Body of pancreas (tissue), 4 donors: ENCODE measurements around the gene UGT1A5. TPM values are rescaled to one million over a fixed set of nuclear protein-coding genes. Genes with fewer than 3 reads are reported as not detected.

Experiments
- ATAC-seq: fragments of 150-250 bp; one replicate; pipeline ENCODE4 v1.9.1; 2016
- DNase-seq, 4 donors: peaks; one replicate each; pipeline ENCODE4 v3.0.0-alpha.2; 2019
- H3K27ac ChIP-seq, 4 donors: fragments of 200-600 bp; sonication (generic); 1 replicate in 3 of 4; 2 replicates in 1 of 4; pipeline versions ENCODE4 v1.5.1 to v1.6.1; 2016 to 2019; ENCODE audit warnings: mild to moderate bottlenecking in 1 of 4, mixed read lengths in 1 of 4, moderate library complexity in 1 of 4
- H3K27me3 ChIP-seq, 2 donors: fragments of 200-600 bp; sonication (generic); one replicate each; pipeline ENCODE4 v1.6.0; 2016; ENCODE audit warnings: mild to moderate bottlenecking in 1 of 2
- H3K36me3 ChIP-seq, 2 donors: fragments of 200-600 bp; sonication (generic); replicated peaks in 1 of 2; 2 replicates each; pipeline ENCODE4 v1.5.1; 2016; ENCODE audit warnings: low read depth in 2 of 2; ENCODE audit not compliant: insufficient read depth in 1 of 2
- H3K4me1 ChIP-seq: fragments of 200-600 bp; sonication (generic); one replicate; pipeline ENCODE4 v1.6.0; 2016
- H3K4me3 ChIP-seq, 2 donors: fragments of 200-600 bp; sonication (generic); 1 replicate in 1 of 2; 2 replicates in 1 of 2; pipeline ENCODE4 v1.5.1; 2016 to 2019
- H3K9me3 ChIP-seq, 3 donors: fragments of 200-600 bp; sonication (generic); 1 replicate in 2 of 3; 2 replicates in 1 of 3; pipeline ENCODE4 v1.5.1; 2016
- POLR2A ChIP-seq, 3 donors: fragments of 450-650 bp; IDR thresholded peaks; one replicate each; pipeline ENCODE4 v1.6.1; 2016; ENCODE audit warnings: antibody characterized with exemption in 3 of 3, mild to moderate bottlenecking in 2 of 3
- WGBS, 2 donors: methylation state at CpG; one replicate each; pipeline ENCODE4 v1.1.5; 2017; 5-methylcytosine and 5-hydroxymethylcytosine counted together
- intact Hi-C: fragments of 100-400 bp; cut with DNase I; formaldehyde crosslinking; loops from one replicate; pipeline ENCODE4 v1.15.1; 2023
- total RNA-seq, 2 donors: library from RNA; depleted of rRNA; stranded (reverse); fragments of >200 nt; gene quantifications; one replicate each; pipeline ENCODE4 v1.1.0, GENCODE V29; 2016
- TF ChIP-seq, protein P1 (sequence below), 7 experiments: fragments of 450-650 bp in 4 of 7; fragments of 200-600 bp in 3 of 7; sonication (generic) in 3 of 7; IDR thresholded peaks; one replicate each; pipeline ENCODE4 v1.5.1; 2016 to 2019; ENCODE audit warnings: antibody characterized with exemption in 7 of 7

UGT1A5 gene
- total RNA-seq, 2 donors from 2014 or later, result not detected

DNA sequence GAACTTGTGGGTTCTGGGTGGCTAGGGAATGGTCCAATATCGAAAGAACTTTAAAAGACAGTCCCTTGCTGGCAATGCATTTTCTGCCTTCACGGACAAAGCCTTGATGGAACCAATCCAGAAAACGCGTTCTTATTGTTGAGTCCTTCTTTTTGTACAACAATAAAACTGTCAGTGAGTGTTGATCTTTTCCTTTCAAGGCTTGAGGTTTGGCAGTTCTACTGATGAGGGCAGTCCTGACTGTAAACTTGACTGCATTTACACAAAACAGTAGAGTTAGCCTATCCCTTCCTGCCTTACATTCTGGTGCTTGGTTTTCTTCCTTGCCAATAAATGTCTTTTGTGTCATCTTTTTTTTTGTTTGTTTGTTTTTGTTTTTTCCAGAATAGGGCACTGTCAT, 33.5 kb upstream of the UGT1A5 start:
- no peak for ATAC-seq
- no peak overlapping the region for H3K4me3 ChIP-seq

DNA sequence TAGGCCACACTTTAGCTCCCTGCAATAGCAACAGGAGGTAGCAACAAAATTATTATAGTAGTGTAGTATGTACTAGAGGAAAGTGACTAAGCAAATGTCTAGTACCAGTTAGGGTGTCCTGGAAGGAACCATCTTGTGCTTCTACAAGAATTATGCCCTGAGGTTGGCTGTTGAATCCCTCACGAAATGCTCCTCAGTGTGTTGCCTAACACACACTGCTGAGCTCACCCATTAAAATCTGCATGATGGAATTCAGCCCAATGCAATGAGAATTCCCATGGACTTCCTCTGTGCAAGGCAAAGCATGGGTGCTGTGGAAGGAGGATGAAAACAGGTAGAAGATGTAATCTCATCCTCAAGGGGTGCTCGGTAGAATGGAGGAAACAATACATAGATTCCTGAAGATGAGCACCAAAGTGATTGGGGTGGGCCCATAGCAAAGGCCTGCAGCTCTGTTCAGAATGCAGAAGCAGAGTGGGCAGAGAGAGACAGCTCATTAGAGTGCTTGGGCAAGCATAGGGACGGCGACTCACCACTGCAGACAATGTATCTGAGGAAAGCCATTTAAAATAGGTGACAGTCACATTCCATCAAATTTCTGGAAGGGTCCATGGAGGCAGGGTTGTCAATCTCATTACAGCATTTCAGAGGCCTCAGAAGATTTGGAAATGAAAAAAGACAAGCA, 32.2 kb upstream of the UGT1A5 start:
- Histone ChIP-seq H3K27ac (no peak overlapping the region), H3K36me3 (no peaks in the 10 kb centered on the region), H3K4me1 (no peaks in the 10 kb centered on the region), H3K27me3 (no peaks in the 10 kb centered on the region), H3K9me3 (no peaks in the 10 kb centered on the region), H3K4me3 (no peak overlapping the region)
- TF ChIP-seq POLR2A (IDR thresholded peaks at IDR 0.05), result no peak
- TF ChIP-seq, protein P1, sequence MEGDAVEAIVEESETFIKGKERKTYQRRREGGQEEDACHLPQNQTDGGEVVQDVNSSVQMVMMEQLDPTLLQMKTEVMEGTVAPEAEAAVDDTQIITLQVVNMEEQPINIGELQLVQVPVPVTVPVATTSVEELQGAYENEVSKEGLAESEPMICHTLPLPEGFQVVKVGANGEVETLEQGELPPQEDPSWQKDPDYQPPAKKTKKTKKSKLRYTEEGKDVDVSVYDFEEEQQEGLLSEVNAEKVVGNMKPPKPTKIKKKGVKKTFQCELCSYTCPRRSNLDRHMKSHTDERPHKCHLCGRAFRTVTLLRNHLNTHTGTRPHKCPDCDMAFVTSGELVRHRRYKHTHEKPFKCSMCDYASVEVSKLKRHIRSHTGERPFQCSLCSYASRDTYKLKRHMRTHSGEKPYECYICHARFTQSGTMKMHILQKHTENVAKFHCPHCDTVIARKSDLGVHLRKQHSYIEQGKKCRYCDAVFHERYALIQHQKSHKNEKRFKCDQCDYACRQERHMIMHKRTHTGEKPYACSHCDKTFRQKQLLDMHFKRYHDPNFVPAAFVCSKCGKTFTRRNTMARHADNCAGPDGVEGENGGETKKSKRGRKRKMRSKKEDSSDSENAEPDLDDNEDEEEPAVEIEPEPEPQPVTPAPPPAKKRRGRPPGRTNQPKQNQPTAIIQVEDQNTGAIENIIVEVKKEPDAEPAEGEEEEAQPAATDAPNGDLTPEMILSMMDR (IDR thresholded peaks at IDR 0.05), result no peak
- 75 to 81% methylated on average over 4 of the region's 4 CpGs for WGBS, 2 donors
- intact Hi-C loops, result no loop called here
- no peak for ATAC-seq
- DNase-seq, result no peak

More for the DNA sequence above, 33.5 kb upstream of the UGT1A5 start:
- no peak for DNase-seq
- whole genome bisulfite sequencing, 2 donors, result 64 to 72% methylated on average over 4 of the region's 4 CpGs
- TF ChIP-seq, protein P1 (IDR thresholded peaks at IDR 0.05), result no peak
- TF ChIP-seq POLR2A (IDR thresholded peaks at IDR 0.05), result no peak
- intact Hi-C loops, result no loop called here
- Histone ChIP-seq H3K36me3 (no peaks in the 10 kb centered on the region), H3K27ac (no peak overlapping the region), H3K4me1 (no peaks in the 10 kb centered on the region), H3K9me3 (no peaks in the 10 kb centered on the region), H3K27me3 (no peaks in the 10 kb centered on the region)

DNA sequence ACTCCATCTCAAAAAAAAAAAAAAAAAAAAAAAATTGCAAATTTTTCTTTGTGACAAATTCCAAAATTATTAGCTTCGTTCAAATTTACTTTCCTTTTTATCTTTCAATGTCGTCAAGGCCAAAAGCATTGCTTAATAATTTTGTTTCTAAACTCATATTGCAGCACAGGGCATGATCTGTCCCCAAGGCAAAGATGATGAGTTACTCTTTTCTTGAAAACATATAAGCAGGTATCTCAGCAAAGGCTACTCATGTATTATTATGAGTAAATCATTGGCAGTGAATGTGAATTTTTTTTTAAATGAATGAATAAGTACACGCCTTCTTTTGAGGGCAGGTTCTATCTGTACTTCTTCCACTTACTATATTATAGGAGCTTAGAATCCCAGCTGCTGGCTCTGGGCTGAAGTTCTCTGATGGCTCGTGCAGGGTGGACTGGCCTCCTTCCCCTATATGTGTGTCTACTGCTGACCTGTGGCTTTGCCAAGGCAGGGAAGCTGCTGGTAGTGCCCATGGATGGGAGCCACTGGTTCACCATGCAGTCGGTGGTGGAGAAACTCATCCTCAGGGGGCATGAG, 31.1 kb upstream of the UGT1A5 start, which contains the start of gene UGT1A7:
TSS of gene UGT1A7 (plus strand) at position 381 of the 579 bp plus-strand sequence. CDS start at position 418, 37 bp downstream.
- no peaks in the 10 kb centered on the region for H3K27me3 ChIP-seq
- no peak for DNase-seq
- no peaks in the 10 kb centered on the region for H3K4me1 ChIP-seq
- no peak for ATAC-seq
- H3K27ac ChIP-seq, result no peak within 1 kb of the TSS
- 54 to 60% methylated on average over 5 of the region's 5 CpGs for WGBS, 2 donors
- intact Hi-C loops, result no loop called here
- no peaks in the 10 kb centered on the region for H3K9me3 ChIP-seq
- no peaks in the 10 kb centered on the region for H3K36me3 ChIP-seq
- no peak for TF ChIP-seq POLR2A (IDR thresholded peaks at IDR 0.05)
- TF ChIP-seq, protein P1 (IDR thresholded peaks at IDR 0.05), result no peak
- H3K4me3 ChIP-seq, result no peak within 1 kb of the TSS

DNA sequence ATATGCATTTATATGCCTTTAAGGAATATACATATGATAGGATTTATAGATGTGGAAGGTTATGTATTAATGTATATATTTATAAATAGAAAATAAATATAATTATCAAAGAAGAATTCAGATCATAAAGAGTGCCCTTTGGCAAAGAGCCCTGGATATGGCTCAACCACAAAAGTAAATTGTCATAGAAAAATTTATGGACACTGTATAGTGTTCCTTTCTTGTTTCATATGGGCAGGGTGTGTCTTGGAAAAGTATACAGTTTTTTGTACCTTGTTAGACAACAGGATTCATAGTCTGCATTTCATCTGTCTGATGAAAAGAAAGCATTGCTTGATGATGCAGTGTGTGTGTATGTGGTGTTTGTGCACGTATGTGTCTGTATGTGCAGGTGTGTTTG, 28.1 kb upstream of the UGT1A5 start:
- TF ChIP-seq, protein P1 (IDR thresholded peaks at IDR 0.05), result no peak
- no peak for TF ChIP-seq POLR2A (IDR thresholded peaks at IDR 0.05)
- Histone ChIP-seq H3K4me3 (no peak overlapping the region), H3K36me3 (no peaks in the 10 kb centered on the region), H3K4me1 (no peaks in the 10 kb centered on the region), H3K9me3 (no peaks in the 10 kb centered on the region), H3K27ac (no peak overlapping the region), H3K27me3 (no peaks in the 10 kb centered on the region)
- ATAC-seq, result no peak
- no peak for DNase-seq
- intact Hi-C loops, result no loop called here
- WGBS, 2 donors, result 70 to 71% methylated on average over 1 of the region's 1 CpG
